HL-60 (cell line): ENCODE results near the gene KLHL18.

ENCODE experiments used
- CTCF ChIP-seq: IDR thresholded peaks from one replicate; pipeline ENCODE4 v1.5.1; 2011; ENCODE audit warnings: low read length, control low read depth, inconsistent platforms; ENCODE audit not compliant: insufficient read depth
- POLR2AphosphoS5 ChIP-seq: IDR thresholded peaks from 2 replicates; pipeline ENCODE4 v1.6.1; 2012; ENCODE audit warnings: low read depth
- SPI1 ChIP-seq: IDR thresholded peaks from 2 replicates; pipeline ENCODE4 v1.6.1; 2012; ENCODE audit warnings: low read depth, mild to moderate bottlenecking, borderline replicate concordance

DNA sequence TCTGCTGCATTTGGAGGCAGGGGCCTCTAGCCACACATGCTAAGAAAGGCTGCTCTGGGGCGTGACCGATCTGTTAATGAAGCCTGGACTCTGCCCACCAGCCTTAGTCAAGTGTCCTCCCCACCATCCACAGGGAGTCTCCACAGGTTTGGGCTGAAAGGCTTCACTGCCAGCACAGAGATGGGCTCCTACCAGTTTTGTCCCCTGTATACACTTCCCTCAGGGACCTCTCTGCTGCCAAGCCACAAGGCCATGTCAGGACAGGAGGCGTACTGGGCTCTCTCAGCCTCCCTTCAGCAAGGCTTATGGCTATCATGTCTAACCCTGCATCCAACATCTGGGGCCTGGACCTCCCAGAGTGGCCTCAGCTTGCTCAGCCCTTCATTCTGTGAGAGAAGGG, 23.6 kb upstream of the KLHL18 start:
- TF ChIP-seq CTCF, result no peak
- no peak for TF ChIP-seq POLR2AphosphoS5
- no peak for TF ChIP-seq SPI1
